ENCODE data around the gene CABP7.

DNA sequence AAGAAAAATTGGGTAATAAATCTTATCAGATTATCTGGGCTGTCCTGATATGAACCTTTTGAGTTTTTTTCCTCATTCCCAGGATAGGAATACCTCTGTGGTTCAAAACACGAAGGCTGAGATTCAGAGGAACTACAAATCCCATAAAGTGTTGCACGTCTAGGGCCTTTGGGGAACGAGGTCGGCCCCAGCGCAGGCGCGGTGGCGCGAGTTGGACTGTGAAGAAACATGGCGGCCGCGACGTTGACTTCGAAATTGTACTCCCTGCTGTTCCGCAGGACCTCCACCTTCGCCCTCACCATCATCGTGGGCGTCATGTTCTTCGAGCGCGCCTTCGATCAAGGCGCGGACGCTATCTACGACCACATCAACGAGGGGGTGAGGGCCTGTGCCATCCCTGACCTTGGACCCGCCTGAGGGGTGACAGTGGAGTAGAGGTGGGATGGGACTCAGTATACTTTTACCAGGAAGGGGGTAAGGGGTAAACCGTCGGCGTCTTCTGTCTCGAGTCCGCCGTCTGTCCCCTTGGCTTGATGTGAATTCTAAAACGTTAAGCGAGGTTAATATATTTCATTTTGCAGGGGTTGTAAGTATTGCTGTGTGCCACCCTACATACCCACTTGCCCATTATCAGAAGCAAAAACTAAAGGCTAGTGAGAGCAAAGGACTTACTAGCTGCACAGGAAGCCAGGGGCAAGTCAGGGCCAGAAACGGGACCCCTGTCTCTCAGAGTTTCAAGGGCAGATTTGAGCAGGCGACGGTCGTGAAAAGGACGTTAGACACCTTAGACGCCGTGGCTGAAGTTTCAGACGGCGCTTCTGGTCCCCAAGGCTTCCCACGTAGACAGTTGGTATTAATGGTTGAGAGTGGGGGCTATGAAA is 47.6 kb downstream of the CABP7 start, which contains the start of gene UQCR10:
- TF ChIP-seq, protein P1, sequence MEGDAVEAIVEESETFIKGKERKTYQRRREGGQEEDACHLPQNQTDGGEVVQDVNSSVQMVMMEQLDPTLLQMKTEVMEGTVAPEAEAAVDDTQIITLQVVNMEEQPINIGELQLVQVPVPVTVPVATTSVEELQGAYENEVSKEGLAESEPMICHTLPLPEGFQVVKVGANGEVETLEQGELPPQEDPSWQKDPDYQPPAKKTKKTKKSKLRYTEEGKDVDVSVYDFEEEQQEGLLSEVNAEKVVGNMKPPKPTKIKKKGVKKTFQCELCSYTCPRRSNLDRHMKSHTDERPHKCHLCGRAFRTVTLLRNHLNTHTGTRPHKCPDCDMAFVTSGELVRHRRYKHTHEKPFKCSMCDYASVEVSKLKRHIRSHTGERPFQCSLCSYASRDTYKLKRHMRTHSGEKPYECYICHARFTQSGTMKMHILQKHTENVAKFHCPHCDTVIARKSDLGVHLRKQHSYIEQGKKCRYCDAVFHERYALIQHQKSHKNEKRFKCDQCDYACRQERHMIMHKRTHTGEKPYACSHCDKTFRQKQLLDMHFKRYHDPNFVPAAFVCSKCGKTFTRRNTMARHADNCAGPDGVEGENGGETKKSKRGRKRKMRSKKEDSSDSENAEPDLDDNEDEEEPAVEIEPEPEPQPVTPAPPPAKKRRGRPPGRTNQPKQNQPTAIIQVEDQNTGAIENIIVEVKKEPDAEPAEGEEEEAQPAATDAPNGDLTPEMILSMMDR (IDR thresholded peaks at IDR 0.05; ENCODE audit: borderline replicate concordance, extremely low read depth, low read length, poor library complexity, severe bottlenecking), result no peak
- no peak for TF ChIP-seq EZH2 (IDR thresholded peaks at IDR 0.05; ENCODE audit: borderline replicate concordance, low read depth, low read length, severe bottlenecking)
